Retinal pigment epithelial cell (primary cell): ENCODE results near the gene TAF11L12.
"Not testable (repeated sequence)": the region's sequence is repeated elsewhere in the genome, so short reads cannot be mapped to it uniquely, and the experiment has no call there.

Experiments used
- DNase-seq: peaks from one replicate; pipeline ENCODE4 v3.0.0-alpha.2; 2010; ENCODE audit warnings: low read depth
- H3K4me3 ChIP-seq: 2 replicates; pipeline ENCODE4 v1.5.1; 2011; ENCODE audit warnings: mild to moderate bottlenecking, low read length, control low read depth, moderate library complexity
- CTCF ChIP-seq: conservative IDR thresholded peaks from 2 replicates; pipeline ENCODE4 v1.5.1; 2011; ENCODE audit warnings: low read depth, low read length, control low read depth, inconsistent platforms

The TAF11L12 gene

GRCh38 chr5:17625686-17626085, 15.5 kb downstream of the TAF11L12 start:
- no peak for DNase-seq
- no peak overlapping the region for H3K4me3 ChIP-seq
- no peak for TF ChIP-seq CTCF

GRCh38 chr5:17631788-17632187, 21.6 kb downstream of the TAF11L12 start, which contains the start of gene TAF11L13:
TSS of gene TAF11L13 (plus strand) at chr5:17632088.
- DNase-seq, H3K4me3 ChIP-seq: not testable (repeated sequence)

GRCh38 chr5:17634160-17634559, 24.0 kb downstream of the TAF11L12 start, which contains the start of gene TAF11L14:
TSS of gene TAF11L14 (plus strand) at chr5:17634460.
- no peak for DNase-seq
- TF ChIP-seq CTCF, result no peak
- no peak within 1 kb of the TSS for H3K4me3 ChIP-seq

GRCh38 chr5:17649232-17649631, 39.0 kb downstream of the TAF11L12 start:
- not testable (repeated sequence) for DNase-seq, H3K4me3 ChIP-seq

GRCh38 chr5:17655201-17655759, 45.1 kb downstream of the TAF11L12 start:
- not testable (repeated sequence) for DNase-seq, H3K4me3 ChIP-seq

- no peak for TF ChIP-seq CTCF
- no peak for DNase-seq
- no peak overlapping the region for H3K4me3 ChIP-seq
Observed at GRCh38 chr5:17655921-17656320, 45.7 kb downstream of the TAF11L12 start.
